HG03575 (cell line): ENCODE results near the gene CGB2.
"Not testable (repeated sequence)": the region's sequence is repeated elsewhere in the genome, so short reads cannot be mapped to it uniquely, and the experiment has no call there.

Source experiments
- ATAC-seq: cut with Tn5 transposase; IDR thresholded peaks from one replicate; pipeline ENCODE4 v1.9.1; 2021; ENCODE audit not compliant: unreplicated experiment, insufficient number of reproducible peaks, low FRiP score; ENCODE audit errors: extremely low read depth

CGB2 gene

GRCh38 chr19:49058562-49058961 is 26.9 kb downstream of the CGB2 start:
- no peak for ATAC-seq

- ATAC-seq = no peak
These were observed 27.4 kb downstream of the CGB2 start for GRCh38 chr19:49059053-49059452.

- no peak for ATAC-seq
These were observed 29.3 kb downstream of the CGB2 start for GRCh38 chr19:49061000-49061399.

DNA sequence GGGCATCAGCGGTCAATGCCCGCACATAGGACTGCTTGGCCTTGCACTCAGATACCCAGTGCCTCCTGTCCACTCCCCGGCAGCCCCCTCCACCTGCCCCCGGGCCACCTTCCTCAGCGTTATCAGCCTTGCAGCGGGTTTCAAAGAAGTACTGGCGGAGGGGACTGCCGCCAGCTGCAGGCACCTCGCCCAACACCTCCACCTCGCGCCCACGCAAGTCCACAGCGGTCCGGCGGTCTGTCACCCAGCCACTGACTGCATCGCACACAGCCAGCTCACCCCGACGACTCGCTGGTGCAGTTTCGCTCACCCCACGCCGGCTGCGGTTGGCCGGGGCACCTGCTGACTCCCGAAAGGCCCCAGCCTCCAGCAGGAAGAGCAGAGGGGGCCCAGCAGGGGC is 29.8 kb downstream of the CGB2 start:
- ATAC-seq = no peak

DNA sequence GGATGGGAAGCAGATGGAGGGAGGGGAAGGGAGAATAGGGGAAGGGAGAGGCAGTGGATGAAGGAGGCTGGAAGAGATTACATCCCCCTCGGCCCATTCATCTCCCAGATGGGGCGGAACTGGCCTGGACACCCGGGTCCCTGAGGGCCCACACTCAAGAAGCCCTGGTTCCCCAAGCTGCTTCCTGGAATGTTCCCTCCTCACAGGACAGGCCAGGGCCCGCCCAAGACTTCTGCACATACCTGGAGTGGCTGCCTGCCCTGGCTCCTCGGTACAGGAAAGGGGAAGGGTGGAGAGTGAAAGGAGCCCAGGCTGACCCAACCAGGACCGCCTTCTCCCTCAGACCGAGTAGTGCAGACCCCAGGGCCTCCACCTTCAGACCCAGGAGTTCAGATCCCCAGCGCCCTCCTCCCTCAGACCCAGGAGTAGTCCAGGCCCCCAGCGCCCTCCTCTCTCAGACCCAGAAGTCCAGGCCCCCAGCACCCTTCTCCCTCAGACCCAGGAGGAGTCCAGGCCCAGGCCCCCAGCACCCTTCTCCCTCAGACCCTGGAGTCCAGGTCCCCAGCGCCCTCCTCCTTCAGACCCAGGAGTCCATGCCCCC is 32.4 kb downstream of the CGB2 start:
- ATAC-seq = no peak

DNA sequence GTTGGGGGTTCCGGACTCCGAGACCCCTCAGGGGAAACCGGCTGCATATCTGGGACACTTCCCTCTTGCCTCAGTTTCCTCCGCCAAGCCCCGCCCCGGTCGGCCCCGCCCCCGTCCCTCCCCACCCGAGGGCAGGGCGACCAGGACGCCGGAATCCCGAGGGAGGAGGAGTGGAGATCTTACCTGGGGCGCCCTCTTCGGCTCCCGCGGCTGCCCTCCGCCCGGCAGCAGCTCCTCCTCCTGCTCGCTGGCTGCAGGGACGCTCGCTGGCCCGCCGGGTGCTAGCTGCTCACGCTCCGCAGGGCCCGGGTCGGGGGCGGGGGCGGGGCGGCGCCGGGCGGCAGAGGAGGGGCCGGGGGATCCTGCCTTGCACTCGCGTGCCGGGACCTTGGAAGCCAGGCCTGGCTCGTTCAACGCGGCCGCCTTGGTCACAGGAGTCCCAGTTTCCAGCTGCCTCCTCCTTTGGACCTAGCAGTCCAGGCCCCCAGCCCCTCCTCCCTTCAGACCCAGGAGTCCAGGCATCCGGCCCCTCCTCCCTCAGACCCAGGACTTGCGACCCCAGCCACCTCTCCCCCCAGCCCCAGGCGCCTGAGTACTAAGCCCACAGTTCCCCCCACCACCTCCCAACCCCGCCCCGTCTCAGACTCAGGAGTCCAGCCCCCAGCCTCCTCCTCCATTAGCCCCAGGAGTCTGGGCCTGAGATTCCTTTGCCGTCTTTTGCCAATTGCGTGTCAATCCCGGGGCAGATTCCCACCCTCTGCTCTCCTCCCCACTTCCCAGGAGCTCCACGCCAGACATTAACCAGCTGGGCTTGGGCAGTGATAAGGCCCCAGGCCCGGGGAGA is 33.3 kb downstream of the CGB2 start, which contains the start of gene NTF4:
Gene NTF4, minus strand, starts transcription at position 51 of the 844 bp plus-strand sequence. CDS start 2,821 bp downstream, outside the sequence.
- ATAC-seq = no peak

DNA sequence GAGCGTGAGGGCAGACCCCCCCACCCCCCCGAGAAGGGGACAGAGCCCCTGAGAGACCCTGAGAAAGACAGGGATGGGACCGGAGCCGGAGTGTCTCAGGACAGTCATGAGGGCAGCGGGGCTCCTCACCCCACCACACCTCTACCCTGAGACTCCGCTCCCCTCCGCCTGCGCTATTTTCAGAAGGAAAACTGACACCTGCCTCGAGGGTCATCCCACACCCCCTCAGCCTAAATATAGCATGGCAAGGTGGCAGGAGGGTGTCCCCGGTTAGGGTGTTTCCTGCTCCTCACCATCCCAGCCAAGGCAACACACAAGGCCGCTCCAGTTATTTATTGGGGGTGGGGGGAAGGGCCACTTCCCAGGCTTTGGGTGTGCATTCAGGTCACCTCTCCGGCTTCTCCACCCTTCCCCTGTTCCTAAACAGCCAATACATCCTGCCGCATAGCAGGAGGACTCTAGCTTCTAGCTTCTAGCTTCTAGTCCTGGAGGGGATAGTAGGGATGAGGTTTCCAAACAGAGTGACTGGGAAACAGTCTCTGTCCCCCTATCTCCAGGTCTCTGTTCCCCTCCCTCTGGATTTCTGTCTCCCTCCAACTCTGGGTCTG is 34.3 kb downstream of the CGB2 start:
- ATAC-seq = no peak

DNA sequence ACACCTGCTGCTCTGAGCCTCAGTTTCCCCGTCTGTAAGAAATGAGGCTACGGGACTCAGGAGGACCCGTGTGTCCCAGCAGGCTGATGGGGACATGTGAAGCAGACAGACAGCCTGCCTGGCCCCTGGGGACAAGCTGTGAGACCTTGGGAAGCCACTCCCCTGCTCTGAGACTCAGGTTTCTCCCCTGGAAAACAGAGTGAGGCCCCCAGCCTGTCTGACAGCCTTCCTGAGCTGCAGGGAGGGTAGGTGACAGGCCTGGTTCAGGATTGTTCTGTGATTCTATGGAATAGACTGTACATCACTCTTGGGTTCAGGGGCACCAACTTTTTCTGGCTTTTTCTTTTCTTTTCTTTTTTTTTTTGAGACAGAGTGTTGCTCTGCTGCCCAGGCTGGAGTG is 35.9 kb downstream of the CGB2 start:
- no peak for ATAC-seq

GRCh38 chr19:49069026-49069425 is 37.3 kb downstream of the CGB2 start:
- ATAC-seq = no peak

DNA sequence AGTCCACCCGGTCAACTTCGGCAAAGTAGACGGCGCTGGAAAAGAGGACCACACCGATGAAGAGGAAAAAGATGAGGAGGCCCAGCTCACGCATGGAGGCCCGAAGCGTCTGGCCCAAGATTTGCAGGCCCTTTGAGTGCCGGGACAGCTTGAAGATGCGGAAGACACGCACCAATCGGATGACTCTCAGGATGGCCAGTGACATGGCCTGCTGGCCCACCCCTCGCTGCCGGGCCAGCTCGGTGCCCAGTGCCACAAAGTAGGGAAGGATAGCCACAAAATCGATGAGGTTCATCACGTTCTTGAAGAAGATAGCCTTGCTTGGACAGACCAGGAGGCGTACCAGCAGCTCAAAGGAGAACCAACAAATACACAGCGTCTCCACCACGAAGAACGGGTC is 38.7 kb downstream of the CGB2 start:
- ATAC-seq = no peak

DNA sequence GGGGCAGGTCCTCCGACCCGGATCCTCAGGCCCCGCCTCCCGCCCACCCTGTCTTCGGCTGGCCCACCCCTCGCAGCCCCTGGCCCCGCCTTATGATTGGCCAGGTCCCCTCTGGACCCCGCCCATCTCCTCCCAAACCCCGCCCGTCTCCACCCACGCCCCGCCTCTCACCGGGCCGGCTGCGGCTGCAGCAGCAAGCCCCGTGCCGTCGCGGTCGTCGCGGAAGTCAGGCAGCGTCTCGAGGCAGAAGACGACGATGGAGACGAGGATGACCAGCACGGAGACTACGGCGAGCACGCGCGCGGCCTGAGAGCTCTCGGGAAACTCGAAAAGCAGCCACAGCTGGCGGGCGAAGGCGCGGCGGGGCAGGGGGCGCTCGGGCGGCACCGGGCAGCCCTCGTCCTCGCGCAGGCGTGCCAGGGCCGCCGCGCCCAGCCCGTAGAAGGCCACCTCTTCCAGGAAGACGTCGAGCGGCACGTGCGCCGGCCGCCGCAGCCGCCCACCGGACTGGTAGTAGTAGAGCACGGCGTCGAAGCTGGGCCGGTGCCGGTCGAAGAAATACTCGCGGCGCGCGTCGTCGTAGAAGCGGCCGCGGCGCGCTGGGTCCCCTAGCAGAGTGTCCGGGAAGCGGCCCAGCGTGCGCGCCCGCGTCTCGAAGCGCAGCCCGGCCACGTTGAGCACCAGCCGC is 40.3 kb downstream of the CGB2 start:
- no peak for ATAC-seq

GRCh38 chr19:49073514-49074378 is 42.1 kb downstream of the CGB2 start:
- no peak for ATAC-seq

DNA sequence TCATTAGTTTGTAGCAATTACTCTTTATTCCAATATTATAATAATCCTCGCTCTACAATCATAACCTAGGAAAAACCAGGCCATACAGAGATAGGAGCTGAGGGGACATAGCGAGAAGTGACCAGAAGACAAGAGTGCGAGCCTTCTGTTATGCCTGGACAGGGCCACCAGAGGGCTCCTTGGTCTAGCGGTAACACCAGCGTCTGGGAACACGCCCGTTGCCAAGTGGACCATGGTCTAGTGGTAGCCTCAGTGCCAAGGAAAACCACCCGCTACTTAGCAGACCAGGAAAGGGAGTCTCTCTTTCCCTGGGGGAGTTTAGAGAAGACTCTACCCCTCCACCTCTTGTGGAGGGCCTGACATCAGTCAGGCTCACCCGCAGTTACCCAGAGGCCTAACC is 43.2 kb downstream of the CGB2 start:
- ATAC-seq = not testable (repeated sequence)

GRCh38 chr19:49080392-49080791 is 48.7 kb downstream of the CGB2 start:
- no peak for ATAC-seq

GRCh38 chr19:49081273-49081672 is 49.6 kb downstream of the CGB2 start:
- no peak for ATAC-seq
